Non-pigmented ciliary epithelial cell (primary cell): Measurements from ENCODE around the gene RGMA.

ENCODE experiments used
- DNase-seq: peaks from one replicate; pipeline ENCODE4 v3.0.0-alpha.2; 2010; ENCODE audit warnings: low read depth

The RGMA gene

GRCh38 chr15:93091465-93091864 lies 2.5 kb upstream of the RGMA start:
- no peak for DNase-seq

DNA sequence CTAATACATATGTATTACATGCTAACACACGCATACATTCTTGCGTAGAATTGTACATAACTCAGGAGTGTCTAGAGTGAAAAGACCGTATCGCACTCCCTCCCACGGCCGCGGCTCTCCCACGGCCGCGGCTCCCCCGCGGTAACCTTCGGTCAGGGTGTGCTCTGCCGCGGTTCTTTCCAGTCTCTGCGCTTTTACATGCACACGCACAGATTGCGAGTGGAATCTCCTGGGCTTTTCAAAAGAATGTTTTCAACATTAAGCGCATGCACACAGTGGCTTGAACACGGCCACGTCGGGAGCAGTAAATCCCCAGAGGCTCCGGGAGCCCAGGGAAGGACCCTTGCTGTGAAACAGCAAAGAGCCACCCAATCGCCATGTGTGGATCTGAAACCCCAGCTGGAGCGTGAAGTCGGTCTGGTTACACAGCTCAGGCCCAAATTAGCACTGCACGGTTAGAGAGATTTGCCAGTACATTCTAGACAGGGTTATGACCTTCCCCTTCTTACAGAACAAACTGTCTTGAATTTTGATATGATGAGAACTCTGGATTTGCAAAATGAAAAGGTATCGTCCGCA lies 805 bp upstream of the RGMA start:
- no peak for DNase-seq

DNA sequence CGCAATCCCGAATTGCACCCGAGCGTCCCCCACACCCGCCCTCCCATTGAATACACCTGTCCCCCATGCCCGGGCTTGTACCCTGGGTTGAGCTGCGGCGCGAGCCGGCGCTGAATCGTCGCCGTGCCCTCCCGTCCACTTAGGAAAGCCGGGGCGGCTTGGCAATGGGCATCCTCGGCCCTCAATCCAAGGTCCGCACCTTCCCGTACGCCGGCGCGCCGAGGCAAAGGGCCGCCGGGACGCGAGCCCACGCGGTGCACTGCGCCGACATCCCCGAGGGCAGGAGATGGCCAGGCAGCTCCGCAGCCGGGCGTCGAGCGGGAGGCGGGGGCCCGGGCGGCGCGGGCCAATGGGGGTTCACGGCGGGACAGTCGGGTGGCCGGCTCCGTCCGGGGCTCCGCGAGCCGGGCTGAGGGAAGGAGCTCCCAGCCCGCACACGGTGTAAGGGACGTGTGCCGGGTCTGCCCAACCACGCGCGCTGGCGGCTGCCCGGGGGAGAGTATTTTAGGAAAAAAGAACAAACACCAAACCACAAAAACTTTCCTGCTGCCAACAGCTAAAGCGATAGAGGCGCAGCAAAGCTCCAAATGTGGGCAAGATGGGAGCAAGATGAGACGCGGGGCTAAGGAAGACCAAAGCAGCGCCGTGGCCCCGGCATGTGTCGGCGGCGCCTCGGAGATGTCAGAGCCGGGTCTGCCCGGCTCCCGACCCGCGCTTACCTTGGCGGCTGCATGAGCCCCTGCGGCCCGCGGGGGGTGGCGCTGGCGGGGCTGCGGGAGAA lies 621 bp downstream of the RGMA start:
- DNase-seq = no peak

DNA sequence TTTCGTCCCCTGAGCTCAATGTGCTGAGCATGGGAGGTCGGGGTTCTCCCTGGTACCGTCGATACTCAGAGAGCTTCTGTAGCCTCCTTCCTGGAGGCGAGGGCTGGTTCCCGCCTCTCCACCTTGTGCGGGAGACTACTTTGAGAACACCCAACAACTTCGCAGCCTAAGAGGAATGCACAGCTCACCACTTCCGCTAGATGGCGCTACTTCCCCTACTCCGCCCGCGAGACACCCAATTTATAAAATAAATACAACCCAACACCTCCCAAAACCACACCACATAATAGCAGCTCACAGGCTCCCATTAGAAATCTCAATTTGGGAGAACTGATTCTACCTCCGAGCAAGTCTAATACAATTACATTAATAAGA lies 1.2 kb downstream of the RGMA start:
- peak; percentile 6 for DNase-seq

GRCh38 chr15:93086791-93087190 lies 2.2 kb downstream of the RGMA start:
- DNase-seq = no peak

DNA sequence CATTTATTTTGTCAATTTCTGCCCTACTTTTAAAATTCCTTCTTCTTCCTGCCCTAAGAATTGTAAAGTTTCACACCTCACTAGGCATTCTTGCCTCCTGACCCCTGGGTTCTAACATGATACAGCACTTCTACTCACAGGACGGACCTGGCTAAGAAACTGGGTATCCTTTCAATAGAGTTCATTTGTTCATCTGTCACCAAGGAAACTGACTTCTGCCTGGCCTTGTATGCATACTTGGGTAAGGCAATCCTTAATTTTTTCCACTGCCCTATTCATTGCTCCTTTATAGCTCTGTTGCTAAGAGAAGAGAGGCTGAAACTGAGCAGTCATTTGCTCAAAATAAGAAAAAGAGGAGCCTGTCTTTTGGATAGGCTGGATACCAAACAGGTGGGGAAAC lies 3.3 kb downstream of the RGMA start:
- no peak for DNase-seq

GRCh38 chr15:93082861-93083260 lies 6.2 kb downstream of the RGMA start:
- DNase-seq = no peak

- no peak for DNase-seq
Observed at GRCh38 chr15:93081399-93081798, 7.6 kb downstream of the RGMA start.

DNA sequence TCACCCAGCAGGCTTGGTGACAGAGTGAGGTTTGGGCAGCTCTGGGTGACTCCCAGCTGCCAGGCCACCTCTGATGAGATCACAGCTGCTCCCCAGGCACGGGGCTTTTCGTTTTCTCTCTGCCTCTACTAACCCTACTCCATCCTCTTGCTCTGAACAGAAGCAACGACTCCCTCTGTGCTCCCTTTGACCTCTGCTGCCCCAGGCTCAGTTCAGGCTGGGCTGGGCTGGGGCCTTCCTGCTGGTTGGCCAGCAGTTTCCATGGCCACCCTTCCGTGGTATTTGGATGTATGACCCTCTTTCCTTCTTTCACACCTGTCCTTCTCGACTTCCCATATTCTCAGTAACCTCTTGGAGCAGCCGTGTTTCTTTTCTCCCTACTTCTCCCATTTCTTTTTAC lies 8.6 kb downstream of the RGMA start:
- DNase-seq = no peak

DNA sequence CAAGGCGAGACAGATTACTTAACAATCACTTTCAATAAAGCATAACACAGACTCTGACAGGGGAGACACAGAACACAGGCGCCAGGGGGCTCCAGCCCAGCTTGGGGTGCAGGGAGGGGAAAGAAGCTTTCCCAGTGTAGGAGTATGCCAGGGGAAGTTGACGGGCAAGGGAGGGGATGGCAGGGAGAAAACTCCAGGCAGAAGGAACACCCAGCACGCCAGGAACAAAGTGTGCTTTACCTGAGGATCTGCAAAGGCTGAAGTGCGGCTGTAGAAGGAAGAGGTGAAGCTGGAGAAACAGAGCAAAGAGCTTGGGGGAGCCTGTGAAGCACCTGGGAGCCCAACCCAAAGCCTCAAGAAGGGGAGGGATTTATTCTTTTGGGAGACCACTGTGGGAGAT lies 12.1 kb downstream of the RGMA start:
- DNase-seq = no peak

DNA sequence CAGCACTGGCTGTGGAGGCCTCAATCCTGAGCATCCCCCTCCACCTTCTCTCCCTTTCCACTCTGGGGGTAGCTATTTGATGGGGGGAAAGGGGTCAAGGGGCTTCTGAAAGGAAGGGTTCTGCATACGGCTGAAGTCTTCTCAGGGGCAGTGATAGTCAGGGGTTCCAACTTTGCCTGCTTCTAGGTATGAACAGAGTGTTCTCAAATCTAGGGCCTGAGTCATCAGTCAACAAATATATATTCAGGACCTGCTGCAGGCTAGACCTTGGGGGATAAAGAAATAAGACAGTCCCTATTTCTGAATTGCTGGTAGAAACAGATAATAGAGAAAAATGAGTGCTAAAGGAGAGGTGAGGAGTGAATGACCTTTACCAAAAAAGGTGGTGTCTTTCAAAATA lies 12.8 kb downstream of the RGMA start:
- DNase-seq = no peak

DNA sequence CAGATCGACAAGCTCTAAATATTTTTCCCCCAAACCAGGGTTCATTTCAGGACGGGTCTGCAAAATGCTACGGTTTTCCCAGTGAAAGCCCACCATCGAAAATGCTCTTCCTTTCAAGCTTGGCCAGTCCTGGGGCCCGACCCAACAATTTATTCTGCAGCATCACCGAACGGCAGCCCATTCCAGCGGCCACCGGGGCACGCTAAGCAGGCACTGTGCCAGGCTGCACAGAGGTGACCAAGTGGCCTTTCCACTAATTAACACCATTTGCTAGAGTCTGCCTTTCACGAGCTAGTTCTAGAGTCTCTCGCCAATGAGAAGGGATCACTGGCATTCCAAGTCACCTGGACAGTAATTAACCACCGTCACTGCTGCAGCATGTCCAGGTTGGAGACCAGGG lies 14.4 kb downstream of the RGMA start:
- DNase-seq = no peak

DNA sequence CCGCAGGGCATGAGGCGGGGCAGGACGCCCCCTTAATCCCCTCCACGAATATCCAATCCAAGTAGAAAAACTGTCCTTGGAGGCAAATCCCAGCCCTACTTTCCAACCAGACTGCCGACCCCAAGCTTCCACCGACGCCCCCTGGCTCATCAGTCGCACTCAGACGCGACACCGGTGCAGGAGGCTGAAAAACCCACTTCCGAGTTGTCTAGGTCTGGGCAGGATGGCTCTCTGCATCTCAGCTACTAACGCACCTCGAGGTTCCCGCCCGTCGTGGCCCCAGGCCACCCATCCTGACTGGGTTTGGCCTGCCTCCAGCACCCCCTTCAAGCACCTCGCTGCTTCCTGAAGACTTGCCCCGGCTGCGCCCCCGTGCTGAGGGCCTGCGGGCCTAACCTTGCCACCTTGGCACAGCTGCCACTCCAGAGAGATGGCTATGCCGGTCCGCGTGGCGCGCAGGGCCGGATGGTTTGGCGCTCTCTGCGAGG lies 15.5 kb downstream of the RGMA start:
- DNase-seq = no peak

DNA sequence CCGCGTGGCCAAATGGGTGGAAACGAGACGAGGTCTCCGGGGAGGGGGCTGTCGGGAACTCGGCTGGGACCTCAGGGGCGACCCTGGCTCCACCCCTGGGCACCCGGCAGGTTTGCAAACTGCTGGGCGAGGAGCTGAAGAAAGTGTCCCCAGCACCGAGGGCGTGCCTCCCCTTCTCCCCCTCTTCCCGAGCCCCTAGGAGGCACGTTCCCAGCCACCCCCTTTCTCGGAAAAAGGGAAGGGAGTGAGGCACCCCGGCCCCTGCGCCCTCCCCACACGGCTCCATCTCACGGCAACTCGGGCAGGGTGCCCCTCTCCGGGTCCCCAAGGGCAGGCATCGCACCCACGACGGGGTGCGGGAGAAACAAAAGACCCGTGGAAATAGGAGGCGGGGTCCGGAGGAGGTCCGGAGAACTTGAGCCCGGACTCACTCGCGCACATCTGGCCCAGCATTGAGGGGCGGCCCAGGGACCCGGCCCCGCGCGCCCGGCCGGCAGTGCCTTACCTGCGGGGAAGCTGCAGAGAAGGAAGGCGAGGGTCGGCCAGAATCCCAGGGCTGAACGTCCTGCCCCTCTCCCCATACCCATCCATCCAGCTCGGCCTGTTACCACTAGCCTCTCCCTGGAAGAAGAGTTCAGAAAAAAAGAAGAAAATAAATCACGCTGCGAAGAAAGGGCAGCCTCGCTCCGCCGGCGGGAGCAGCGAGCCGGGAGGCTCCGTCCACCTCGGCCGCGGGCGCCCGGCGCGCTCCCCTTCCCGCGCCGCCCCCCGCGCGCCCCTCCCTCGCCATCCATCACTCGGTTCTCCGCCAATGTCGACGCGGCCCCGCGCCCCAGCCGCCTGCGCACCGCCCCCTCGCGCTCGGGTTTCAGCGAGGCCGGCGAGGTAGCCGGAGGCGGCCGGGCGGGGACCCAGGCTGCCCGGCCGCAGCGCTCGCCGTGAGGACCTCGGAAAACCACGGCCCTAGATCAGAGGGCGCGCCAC lies 16.3 kb downstream of the RGMA start:
- peak; percentile 5 for DNase-seq

DNA sequence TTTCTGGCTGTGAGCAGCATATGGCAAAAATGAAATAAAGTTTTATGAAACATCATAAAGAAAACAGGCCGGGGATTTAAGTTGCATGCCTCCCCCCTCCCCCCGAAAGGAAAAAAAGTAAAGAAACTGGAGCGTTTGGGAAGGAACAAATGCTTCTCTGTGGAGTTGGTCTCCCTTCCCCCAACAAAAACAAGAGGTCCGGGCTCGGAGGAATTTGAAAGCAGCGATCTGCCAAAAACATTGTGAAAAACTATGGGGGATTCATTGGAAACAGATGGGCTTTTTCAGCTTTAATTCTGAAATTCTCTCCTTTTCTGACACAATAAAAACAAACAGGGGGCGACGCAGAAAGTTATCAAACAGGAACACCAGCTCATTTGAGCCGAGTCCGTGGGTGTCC lies 17.0 kb downstream of the RGMA start:
- peak; percentile 10 for DNase-seq

- DNase-seq = no peak
Observed at GRCh38 chr15:93071469-93071936, 17.5 kb downstream of the RGMA start.

DNA sequence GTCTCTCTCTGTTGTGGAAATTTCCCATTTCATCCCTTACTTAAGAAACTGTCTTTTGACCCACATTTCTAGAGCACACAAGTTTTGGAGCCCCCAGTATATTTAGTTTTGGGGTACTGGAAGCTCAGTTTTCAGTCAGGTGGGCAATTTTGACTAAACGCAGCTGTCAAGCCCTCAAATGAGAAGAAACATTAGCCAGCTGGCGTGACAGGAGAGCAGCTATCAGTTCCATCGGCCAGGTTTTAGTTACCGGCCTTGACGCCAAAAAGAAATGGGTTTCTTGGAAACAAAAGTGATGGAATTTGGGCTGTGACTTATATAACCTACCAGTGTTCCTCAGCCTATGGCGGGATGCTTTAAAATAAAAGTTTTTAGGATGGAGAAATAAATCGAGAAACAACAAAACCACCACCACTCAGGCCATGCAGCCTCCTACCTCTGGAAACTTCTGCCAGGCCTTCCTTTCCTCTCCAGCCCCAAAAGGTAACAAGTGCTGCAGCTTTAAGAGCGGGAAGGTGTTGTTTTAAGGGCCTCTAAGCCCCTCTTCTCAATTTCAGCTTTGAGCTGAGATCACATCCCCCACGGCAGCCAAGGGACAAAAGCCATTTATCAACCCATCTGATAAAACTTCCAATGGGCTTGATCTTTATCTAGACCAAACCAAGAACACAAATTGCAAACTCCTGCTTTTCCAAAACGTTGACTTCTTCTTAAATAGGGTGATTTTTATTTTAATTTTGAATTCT lies 18.3 kb downstream of the RGMA start:
- no peak for DNase-seq

DNA sequence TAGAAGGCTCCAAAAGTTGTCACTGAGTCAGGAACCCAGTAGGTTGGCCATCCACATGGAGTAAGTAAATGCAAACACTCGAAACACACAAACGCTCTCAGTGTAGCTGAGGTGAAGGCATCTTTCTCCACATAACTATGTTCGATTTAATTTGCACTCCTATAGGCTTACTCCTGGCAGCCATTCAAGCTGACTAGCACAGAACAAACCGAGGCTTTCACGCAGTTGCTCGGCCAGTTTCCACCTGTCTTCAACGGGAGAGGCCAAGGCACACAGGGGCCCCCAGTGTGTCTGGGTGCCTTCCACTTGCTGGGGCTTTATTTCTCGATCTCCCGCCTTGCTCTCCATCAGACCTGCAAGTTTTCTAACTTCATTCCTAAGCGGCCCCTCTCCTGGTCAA lies 18.9 kb downstream of the RGMA start:
- no peak for DNase-seq

DNA sequence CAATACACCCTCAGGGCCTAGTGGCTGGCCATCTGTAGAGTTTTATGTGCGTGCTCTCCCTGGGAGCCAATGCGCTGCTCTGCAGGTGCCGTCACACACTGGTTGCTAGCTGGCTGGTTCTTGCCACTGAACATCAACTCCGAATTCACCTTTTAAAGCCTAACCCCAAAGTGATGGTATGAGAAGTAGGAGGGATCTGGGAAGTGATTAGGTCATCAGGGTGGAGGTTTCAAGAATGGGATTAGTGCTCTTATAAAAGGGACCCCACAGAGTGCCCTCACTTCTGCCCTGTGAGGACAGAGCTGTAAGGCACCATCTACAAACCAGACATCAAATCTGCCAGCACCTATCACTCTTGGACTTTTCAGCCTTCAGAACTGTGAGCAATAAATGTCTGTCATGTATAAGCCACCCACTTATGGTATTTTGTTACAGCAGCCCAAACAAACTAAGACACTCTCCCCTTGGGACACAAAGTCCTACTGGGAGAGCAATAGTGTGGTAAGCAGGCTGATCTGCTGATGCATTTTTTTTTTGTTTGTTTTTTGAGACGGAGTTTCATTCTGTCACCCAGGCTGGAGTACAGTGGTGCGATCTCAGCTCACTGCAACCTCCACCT lies 20.3 kb downstream of the RGMA start:
- no peak for DNase-seq

DNA sequence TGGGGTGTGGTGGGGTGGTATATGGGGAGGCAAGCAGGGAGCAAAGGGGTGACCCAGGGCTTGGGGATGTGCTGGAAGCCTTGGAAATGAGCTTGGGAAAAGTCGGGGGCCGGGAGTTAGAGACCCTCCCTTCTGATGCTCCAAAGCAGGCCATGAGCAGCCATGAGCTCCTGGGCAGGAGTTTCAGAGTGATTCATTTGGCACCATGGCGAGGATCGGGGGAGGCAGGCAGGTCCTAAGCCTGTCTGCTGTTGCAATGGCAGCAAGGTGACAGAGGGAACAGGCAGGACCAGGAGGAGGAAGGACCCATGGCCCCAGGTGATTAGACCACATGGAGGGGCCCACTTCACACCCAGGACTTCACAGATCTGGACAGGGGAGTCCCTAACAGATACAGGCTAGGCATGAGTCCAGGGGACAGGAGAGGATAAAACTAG lies 21.3 kb downstream of the RGMA start:
- no peak for DNase-seq
